ENCODE measurements around the gene CEP128. TPM values are rescaled to one million over a fixed set of nuclear protein-coding genes. Genes with fewer than 3 reads are reported as not detected.

Gene CEP128
- total RNA-seq, 1 experiment from 2014 or later, result 16.7 TPM

DNA sequence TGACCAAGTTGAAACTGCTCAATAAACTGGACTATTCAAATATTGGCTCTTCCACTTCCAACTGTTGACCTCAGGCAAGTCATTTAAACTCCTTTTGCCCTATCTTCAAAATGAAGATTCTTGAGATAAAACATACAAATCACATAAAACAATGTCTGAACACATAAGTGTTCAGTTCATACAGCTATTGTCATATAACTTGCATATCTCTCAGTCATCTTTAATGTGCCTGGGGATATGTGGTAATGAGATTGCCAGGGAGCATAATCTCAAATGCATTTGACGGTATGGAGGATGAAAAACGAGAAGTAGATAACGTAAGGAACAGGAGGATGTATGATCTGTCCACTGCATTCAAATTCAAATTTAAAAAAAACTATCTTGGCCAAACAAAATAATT is 493.3 kb downstream of the CEP128 start:
- Histone ChIP-seq H3K4me3 (ENCODE audit: low read depth, low read length) (no peak overlapping the region), H3K9me3 (0 out of 2 replicates have a peak, but pooled peaks cover 2% of the 10 kb centered on the region), H3K36me3 (ENCODE audit: control insufficient read depth, insufficient read depth, low read length) (no peaks in the 10 kb centered on the region), H3K27me3 (replicated peaks; ENCODE audit: control insufficient read depth, insufficient read depth, low read length) (no peaks in the 10 kb centered on the region), H3K4me1 (no peaks in the 10 kb centered on the region)
- Mint-ChIP-seq H3K36me3 (ENCODE audit: insufficient read depth, unreplicated experiment) (no peaks in the 10 kb centered on the region), H3K4me1 (ENCODE audit: low read depth, unreplicated experiment) (no peaks in the 10 kb centered on the region), H3K9me3 (ENCODE audit: unreplicated experiment) (peaks cover 38% of the 10 kb centered on the region), H3K27ac (ENCODE audit: unreplicated experiment) (no peak overlapping the region), H3K4me3 (ENCODE audit: unreplicated experiment) (no peak overlapping the region), H3K27me3 (ENCODE audit: insufficient read depth, unreplicated experiment) (no peaks in the 10 kb centered on the region)
- POLR2A ChIA-PET, result no interaction called here
- CTCF ChIA-PET, result no interaction called here
- BruUV-seq (replicated peaks), result no TSS peak
- intact Hi-C loops (cut with micrococcal nuclease; ENCODE audit: unreplicated experiment), result no loop called here
- no peak for DNase-seq
- TF ChIP-seq, protein P1, sequence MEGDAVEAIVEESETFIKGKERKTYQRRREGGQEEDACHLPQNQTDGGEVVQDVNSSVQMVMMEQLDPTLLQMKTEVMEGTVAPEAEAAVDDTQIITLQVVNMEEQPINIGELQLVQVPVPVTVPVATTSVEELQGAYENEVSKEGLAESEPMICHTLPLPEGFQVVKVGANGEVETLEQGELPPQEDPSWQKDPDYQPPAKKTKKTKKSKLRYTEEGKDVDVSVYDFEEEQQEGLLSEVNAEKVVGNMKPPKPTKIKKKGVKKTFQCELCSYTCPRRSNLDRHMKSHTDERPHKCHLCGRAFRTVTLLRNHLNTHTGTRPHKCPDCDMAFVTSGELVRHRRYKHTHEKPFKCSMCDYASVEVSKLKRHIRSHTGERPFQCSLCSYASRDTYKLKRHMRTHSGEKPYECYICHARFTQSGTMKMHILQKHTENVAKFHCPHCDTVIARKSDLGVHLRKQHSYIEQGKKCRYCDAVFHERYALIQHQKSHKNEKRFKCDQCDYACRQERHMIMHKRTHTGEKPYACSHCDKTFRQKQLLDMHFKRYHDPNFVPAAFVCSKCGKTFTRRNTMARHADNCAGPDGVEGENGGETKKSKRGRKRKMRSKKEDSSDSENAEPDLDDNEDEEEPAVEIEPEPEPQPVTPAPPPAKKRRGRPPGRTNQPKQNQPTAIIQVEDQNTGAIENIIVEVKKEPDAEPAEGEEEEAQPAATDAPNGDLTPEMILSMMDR (IDR thresholded peaks at IDR 0.05; ENCODE audit: insufficient read depth in 1 of 2, low read depth in 1 of 2, low read length in 1 of 2, severe bottlenecking in 1 of 2, unreplicated experiment in 1 of 2), result no peak

- no peak for DNase-seq
- Histone ChIP-seq H3K4me3 (ENCODE audit: low read depth, low read length) (no peak overlapping the region), H3K36me3 (ENCODE audit: control insufficient read depth, insufficient read depth, low read length) (no peaks in the 10 kb centered on the region), H3K27me3 (replicated peaks; ENCODE audit: control insufficient read depth, insufficient read depth, low read length) (no peaks in the 10 kb centered on the region), H3K4me1 (no peaks in the 10 kb centered on the region), H3K9me3 (0 out of 2 replicates have a peak, but pooled peaks cover 2% of the 10 kb centered on the region)
- H3K9me3 Mint-ChIP-seq (ENCODE audit: unreplicated experiment), result peaks cover 31% of the 10 kb centered on the region
- ChIA-PET CTCF (no interaction called here), POLR2A (no interaction called here)
- H3K4me3 Mint-ChIP-seq (ENCODE audit: unreplicated experiment), result no peak overlapping the region
- H3K27me3 Mint-ChIP-seq (ENCODE audit: insufficient read depth, unreplicated experiment), result no peaks in the 10 kb centered on the region
- H3K4me1 Mint-ChIP-seq (ENCODE audit: low read depth, unreplicated experiment), result no peaks in the 10 kb centered on the region
- H3K27ac Mint-ChIP-seq (ENCODE audit: unreplicated experiment), result no peak overlapping the region
- intact Hi-C loops (cut with micrococcal nuclease; ENCODE audit: unreplicated experiment), result no loop called here
- no peaks in the 10 kb centered on the region for H3K36me3 Mint-ChIP-seq (ENCODE audit: insufficient read depth, unreplicated experiment)
- TF ChIP-seq, protein P1 (IDR thresholded peaks at IDR 0.05; ENCODE audit: insufficient read depth in 1 of 2, low read depth in 1 of 2, low read length in 1 of 2, severe bottlenecking in 1 of 2, unreplicated experiment in 1 of 2), result no peak
- BruUV-seq (replicated peaks), result no TSS peak
Measured at GRCh38 chr14:80447392-80447791, 494.1 kb downstream of the CEP128 start.

Other genes starting within 250 kb of the CEP128 start
- not detected in 2 replicates for gene TSHR, start 13.9 kb upstream of the CEP128 start, total RNA-seq (2022)

All from Caco-2 (cell line).